Activated T-helper 1 cell treated with anti-CD3 and anti-CD28 coated beads, Interleukin-12 subunit alpha, Interleukin-12 subunit beta, Interleukin-2, Interleukin-4 antibody, amounts not matched to agents 30 ng/mL and 10 ng/mL and 1 ng/mL, durations not matched to agents 14 hours and 24 hours and 36 hours (primary cell): Measurements from ENCODE around the gene KLRD1. TPM values are rescaled to one million over a fixed set of nuclear protein-coding genes. Genes with fewer than 3 reads are reported as not detected.

Source experiments
- total RNA-seq: library from RNA; stranded (reverse); gene quantifications from 2 replicates; pipeline ENCODE4 v1.2.3, GENCODE V29; 2022

KLRD1 gene
- total RNA-seq, 1 donor from 2014 or later: 2.5 TPM

Other genes with a start within 250 kb of the KLRD1 start
- not detected in 2 replicates for gene CLEC1A, start 208.9 kb upstream of the KLRD1 start, total RNA-seq
- gene CLEC7A, start 177.7 kb upstream of the KLRD1 start, total RNA-seq: 0.17 TPM in 1 of 2 replicates, not detected in the other
- gene OLR1, start 135.7 kb upstream of the KLRD1 start, total RNA-seq: not detected in 2 replicates
- not detected in 2 replicates for gene TMEM52B, start 128.8 kb upstream of the KLRD1 start, total RNA-seq
- 5.0 and 6.6 TPM in 2 replicates for gene GABARAPL1, start 95.0 kb upstream of the KLRD1 start, total RNA-seq
- not detected in 2 replicates for gene KLRK1, start 82.2 kb downstream of the KLRD1 start, total RNA-seq
- gene KLRC4, start 101.9 kb downstream of the KLRD1 start, total RNA-seq: not detected in 2 replicates
- not detected in 2 replicates for gene KLRC3, start 112.7 kb downstream of the KLRD1 start, total RNA-seq
- gene KLRC2, start 128.1 kb downstream of the KLRD1 start, total RNA-seq: not detected in 2 replicates
- gene KLRC1, start 145.5 kb downstream of the KLRD1 start, total RNA-seq: 0.12 and 0.18 TPM in 2 replicates
- 0.20 and 0.39 TPM in 2 replicates for gene EIF2S3B, start 198.0 kb downstream of the KLRD1 start, total RNA-seq